ENCODE data around the gene ADARB1. TPM values are rescaled to one million over a fixed set of nuclear protein-coding genes. Genes with fewer than 3 reads are reported as not detected.

Gene ADARB1
- polyA plus RNA-seq, 4 donors = 14.9 to 20.0 (median 18.4) TPM

- DNase-seq (ENCODE audit: low read depth in 4 of 4, low spot score in 2 of 4) = no peak
Observed at GRCh38 chr21:45073301-45074047, 906 bp upstream of the ADARB1 start.

GRCh38 chr21:45074818-45075595, 627 bp downstream of the ADARB1 start:
- DNase-seq (ENCODE audit: low read depth in 4 of 4, low spot score in 2 of 4) = no peak

DNA sequence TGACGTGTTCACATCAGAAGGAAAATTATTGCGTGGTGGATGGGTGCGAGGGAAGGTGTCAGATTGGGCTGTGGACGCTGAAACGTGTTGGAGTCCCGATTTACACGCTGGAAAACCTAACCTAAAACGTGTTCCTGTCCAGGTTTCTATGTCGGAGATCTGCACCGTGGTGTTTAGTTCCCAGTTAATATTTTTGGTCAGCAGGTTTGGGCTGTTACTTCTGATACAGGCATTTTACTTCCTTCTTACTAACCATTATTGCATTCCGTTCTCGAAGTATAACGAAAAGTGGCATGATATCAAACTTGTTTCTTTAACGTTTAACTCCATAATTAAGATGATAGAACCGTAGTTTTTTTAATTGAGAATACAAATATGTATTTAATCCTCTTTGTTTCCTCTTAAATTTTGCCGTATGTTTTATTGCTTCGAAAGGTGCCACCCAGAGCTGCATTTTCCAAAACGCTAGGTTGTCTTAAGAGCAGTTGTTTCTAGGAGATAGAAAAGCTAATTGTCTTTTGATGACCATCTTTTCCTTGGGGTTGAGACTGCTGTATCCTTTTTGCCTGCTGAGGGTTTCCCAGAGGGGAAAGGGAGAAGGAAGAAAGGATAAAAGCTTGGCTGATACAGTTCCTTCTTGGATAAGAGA, 1.3 kb downstream of the ADARB1 start:
- DNase-seq (ENCODE audit: low read depth in 4 of 4, low spot score in 2 of 4) = no peak

DNA sequence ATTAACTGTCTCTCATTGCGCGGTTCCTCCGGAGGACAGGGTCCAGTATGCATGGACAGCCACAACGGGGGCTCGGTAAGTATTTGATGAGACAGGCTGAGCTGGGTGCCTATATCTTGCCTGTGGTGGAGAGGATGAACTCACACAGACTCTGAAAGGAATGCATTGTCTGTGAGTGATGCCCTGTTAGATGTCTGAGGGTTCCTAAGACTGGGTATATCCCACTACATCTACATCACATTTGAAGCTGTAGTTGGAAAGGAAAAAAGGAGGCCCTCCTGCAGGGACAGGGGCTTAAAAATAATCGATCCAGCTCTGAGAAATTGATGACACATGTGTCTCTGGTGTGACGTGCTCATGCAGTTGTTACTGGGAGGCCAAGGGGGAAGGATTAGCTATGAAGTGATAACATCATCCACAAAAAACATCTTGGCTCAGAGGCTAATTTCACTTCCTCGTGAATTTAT, 1.9 kb downstream of the ADARB1 start:
- DNase-seq (ENCODE audit: low read depth in 4 of 4, low spot score in 2 of 4) = no peak

DNA sequence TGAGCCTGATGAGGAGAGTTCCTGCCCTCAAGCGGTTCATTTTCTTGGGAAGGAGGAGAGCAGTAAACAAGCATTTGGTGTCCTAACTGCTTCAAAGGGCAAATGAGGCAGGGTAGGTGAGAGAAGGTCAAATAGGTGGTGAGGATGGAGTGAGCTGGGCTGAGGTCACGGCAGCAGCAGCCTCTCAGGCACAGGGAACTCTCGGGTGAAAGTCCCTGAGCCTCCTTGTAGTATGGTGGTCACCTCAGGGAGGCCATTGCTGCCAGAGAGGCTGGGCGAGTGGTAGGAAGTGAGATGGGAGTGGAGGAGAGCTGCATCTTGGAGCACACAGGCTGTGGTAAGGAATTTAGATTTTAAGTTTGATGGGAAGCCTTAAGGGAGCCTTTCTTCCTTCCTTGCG, 4.0 kb downstream of the ADARB1 start:
- no peak for DNase-seq (ENCODE audit: low read depth in 4 of 4, low spot score in 2 of 4)

DNA sequence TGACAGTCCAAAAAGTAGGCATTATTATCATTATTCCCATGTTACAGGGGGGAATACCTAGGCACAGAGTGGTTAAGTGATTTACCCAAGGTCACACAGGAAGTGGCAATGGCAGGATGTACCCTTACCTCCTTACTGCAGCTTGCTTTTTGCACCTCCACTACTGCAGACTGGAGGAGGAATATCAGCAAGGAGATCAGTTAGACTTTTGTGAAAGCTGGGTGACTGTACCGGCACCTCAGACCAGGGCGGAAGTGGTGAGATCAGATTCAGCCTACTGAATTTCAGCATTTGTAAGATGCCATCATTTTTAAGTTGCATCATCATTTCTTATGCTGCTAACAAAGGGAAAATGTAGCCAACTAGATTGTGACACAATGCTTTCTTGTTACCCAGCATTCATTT, 4.5 kb downstream of the ADARB1 start:
- DNase-seq (ENCODE audit: low read depth in 4 of 4, low spot score in 2 of 4) = no peak

DNA sequence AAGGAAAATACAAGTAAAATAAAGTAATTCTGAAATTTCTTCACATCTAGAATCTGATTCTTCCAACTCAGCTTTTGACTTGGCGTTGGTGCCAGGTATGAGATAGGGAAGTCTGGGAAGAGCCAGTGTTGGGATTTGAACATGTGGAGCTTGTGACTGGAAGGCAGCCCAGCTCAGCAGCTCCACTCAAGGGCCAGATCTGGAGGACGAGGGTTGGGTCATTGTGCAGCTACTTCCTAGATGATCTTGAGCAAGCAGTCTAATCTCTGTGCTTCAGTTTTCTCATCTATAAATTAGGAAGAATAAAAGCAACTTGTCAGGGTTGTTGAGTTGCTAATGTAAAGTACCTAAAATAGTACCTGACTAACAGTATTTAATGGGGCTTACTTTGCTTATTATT, 5.0 kb downstream of the ADARB1 start:
- no peak for DNase-seq (ENCODE audit: low read depth in 4 of 4, low spot score in 2 of 4)

DNA sequence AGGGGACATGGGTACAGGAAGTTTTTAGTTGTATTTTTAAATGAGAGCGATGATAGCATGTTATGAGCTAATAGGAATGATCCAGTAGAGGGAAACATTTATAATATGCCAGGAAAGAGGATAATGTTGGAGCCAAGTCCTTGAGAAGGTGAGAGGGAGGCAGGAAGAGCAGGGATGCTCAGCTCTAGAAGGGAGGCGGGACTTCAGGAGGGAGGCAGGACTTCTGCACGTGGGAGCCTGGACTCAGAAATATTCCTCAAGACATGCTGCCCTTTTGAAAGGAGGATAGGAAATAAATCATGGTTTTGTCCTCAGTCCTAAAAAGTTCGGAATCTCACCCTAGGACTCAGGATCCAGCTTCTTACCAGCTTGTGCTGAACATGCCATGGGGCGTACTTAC, 5.9 kb downstream of the ADARB1 start:
- DNase-seq (ENCODE audit: low read depth in 4 of 4, low spot score in 2 of 4) = no peak

DNA sequence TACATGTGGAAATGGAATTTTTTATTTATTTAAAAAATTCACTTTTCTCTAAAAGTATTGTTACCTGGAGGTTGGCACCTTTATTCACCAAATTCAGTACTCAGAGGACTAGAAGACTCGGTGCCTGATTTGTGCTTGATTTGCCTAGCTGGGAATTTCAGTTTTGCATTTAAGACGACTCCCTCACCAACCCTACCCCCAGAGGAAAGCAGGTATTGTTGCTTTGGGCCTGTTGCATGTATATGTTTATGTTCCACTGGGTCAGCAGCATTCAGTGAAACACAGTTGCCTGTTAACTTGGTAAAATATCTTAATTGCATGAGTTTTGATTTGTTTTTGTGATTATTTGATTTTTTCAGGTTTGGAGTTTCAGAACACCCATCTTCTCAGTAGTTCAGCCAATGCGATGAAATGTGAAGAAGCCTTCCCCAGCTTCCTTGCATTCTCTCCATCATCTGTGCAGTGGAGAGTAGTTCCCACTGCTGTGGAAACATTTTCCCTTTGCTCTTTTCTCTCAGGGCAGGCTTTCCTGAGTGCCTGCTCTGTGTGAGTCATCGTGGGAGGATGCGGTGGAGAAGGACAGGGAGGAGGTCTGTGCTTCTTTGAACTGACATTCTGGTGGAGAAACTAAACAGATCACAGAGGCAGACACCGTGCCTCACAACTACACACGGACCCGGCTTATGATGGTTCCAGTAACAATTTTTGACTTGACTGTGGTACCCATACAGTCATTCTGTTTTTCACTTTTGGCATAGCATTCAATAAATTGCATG, 6.4 kb downstream of the ADARB1 start:
- DNase-seq (ENCODE audit: low read depth in 4 of 4, low spot score in 2 of 4) = no peak

DNA sequence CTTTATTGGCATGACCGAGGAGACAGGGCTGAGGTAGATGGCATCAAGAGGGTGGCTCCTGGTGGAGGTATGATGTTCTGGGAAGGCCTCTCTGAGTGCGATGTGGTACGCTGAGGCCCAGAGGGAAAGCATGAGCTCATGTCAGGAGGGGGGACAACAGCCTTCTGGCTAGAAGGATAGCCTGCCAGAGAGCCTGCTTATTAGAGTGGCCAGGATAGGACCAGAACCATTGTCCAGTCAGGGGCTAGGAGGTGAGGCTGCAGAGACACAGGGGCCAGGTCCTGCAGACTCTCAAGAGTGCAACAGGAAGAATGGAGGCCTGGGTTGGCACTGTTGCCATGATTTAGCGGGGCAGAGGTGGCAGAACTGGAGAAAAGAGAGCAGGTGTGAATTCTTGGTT, 7.3 kb downstream of the ADARB1 start:
- no peak for DNase-seq (ENCODE audit: low read depth in 4 of 4, low spot score in 2 of 4)

DNA sequence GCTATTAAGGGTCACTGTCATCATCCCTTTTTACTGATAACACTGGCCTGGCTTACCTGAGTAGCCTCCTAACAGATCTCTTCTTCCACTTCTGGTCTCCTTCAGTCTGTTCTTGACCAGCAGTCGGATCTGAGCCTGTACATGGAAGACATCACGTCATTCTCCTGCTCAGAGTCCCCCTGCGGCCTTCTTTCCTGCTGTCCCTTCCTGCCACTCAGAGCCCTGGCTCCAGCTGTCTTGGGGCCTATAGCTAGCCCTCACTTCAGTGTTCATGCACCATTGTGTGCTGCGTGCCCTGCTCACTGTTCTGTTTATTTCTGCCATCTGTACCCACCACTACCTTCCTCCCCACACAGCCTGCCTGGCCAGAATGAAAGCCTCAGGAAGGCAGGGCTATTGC, 8.4 kb downstream of the ADARB1 start:
- DNase-seq (ENCODE audit: low read depth in 4 of 4, low spot score in 2 of 4) = no peak

GRCh38 chr21:45084121-45084520, 9.7 kb downstream of the ADARB1 start:
- no peak for DNase-seq (ENCODE audit: low read depth in 4 of 4, low spot score in 2 of 4)

GRCh38 chr21:45084881-45085536, 10.6 kb downstream of the ADARB1 start:
- DNase-seq (ENCODE audit: low read depth in 4 of 4, low spot score in 2 of 4) = no peak

- no peak for DNase-seq (ENCODE audit: low read depth in 4 of 4, low spot score in 2 of 4)
Observed at GRCh38 chr21:45085700-45086099, 11.3 kb downstream of the ADARB1 start.

DNA sequence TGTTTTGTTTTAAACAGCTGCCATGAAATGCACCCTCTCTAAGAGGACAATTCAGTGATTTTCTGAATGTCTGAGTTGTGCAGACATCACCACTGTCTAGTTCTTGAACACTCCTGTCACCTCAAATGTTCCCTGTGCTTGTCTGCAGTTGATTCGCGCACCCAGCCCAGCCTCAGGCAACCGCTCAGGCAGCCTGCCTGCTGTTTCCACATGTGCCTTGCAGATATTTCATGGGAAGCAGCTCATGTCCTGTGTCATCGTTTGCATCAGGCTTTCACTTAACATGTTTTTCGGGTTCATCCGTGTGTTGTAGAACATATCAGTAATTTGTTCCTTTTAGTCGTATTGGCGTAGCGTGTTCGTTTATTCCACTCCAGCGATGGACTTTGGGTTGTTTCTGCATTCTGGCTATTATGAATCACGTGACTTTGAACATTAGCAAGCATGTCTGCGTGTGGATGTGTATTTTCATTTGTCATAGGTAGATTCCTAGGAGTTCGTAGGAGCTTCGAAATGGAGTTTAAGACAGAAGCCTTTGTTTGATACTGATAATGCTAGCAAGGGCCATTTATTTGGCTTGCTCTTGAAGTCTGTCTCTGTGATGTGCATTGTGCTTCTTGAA, 12.1 kb downstream of the ADARB1 start:
- no peak for DNase-seq (ENCODE audit: low read depth in 4 of 4, low spot score in 2 of 4)

- no peak for DNase-seq (ENCODE audit: low read depth in 4 of 4, low spot score in 2 of 4)
Observed at GRCh38 chr21:45087022-45087823, 12.8 kb downstream of the ADARB1 start.

GRCh38 chr21:45088116-45088515, 13.7 kb downstream of the ADARB1 start:
- no peak for DNase-seq (ENCODE audit: low read depth in 4 of 4, low spot score in 2 of 4)

- DNase-seq (ENCODE audit: low read depth in 4 of 4, low spot score in 2 of 4) = no peak
Observed at GRCh38 chr21:45088729-45089128, 14.3 kb downstream of the ADARB1 start.

DNA sequence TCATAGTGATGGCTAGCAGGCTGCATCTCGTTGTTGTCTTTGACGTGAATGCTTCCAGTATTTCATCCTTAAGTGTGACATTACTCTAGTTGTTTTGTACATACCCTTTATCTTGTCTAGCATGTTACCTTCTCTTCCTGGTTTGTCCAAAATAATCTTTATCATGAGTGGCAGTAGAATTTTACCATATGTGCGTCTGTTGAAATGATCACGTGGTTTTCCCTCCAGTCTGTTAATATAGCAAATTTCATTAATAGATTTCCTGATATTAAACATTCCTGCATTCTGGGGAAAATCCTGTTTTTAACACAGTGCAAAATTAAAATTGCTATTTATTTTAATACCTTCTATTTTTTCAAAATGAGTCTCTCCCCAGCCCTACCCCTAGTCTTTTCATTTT, 15.6 kb downstream of the ADARB1 start:
- no peak for DNase-seq (ENCODE audit: low read depth in 4 of 4, low spot score in 2 of 4)
